DND-41 (cell line): ENCODE data around the gene SLC10A3.

Source experiments
- ATAC-seq: fragments of 200-7000 bp; cut with Tn5 transposase; 3 replicates; pipeline ENCODE4 v1.9.1; 2021; ENCODE audit warnings: low read depth; ENCODE audit not compliant: insufficient read depth
- DNase-seq: peaks from one replicate; pipeline ENCODE4 v3.0.0-alpha.2; 2020
- H2AFZ ChIP-seq: 2 replicates; pipeline ENCODE4 v1.6.0; 2012; ENCODE audit warnings: low read depth, low read length
- H3K27ac ChIP-seq: 2 replicates; pipeline ENCODE4 v1.5.1; 2012; ENCODE audit warnings: low read length, inconsistent platforms
- H3K27me3 ChIP-seq: fragments of 200-600 bp; sonication (generic); 2 replicates; pipeline ENCODE4 v1.6.0; 2012; ENCODE audit warnings: low read length, mild to moderate bottlenecking, inconsistent platforms; ENCODE audit not compliant: insufficient read depth, poor library complexity
- H3K36me3 ChIP-seq: 2 replicates; pipeline ENCODE4 v1.5.1; 2012; ENCODE audit warnings: low read length, inconsistent platforms; ENCODE audit not compliant: insufficient read depth
- H3K4me1 ChIP-seq: 2 replicates; pipeline ENCODE4 v1.5.1; 2012; ENCODE audit warnings: mild to moderate bottlenecking, low read length; ENCODE audit not compliant: insufficient read depth
- H3K4me2 ChIP-seq: 2 replicates; pipeline ENCODE4 v1.6.0; 2012; ENCODE audit warnings: mild to moderate bottlenecking, moderate library complexity, low read length, inconsistent platforms; ENCODE audit not compliant: insufficient read depth
- H3K4me3 ChIP-seq, 2 experiments: fragments of 200-600 bp in 1 of 2; shearing (Covaris generic) in 1 of 2; 2 replicates each; pipeline ENCODE4 v1.5.1; 2012 to 2016; ENCODE audit warnings: inconsistent platforms in 2 of 2, low read length in 2 of 2, mild to moderate bottlenecking in 2 of 2, low read depth in 1 of 2, moderate library complexity in 1 of 2
- H3K79me2 ChIP-seq: 2 replicates; pipeline ENCODE4 v1.6.0; 2012; ENCODE audit warnings: low read length, inconsistent platforms; ENCODE audit not compliant: insufficient read depth
- H3K9ac ChIP-seq: 2 replicates; pipeline ENCODE4 v1.6.0; 2012; ENCODE audit warnings: low read depth, mild to moderate bottlenecking, inconsistent platforms, low read length, moderate library complexity
- H3K9me3 ChIP-seq: 2 replicates; pipeline ENCODE4 v1.5.1; 2012; ENCODE audit warnings: low read length, moderate library complexity, mild to moderate bottlenecking, inconsistent platforms; ENCODE audit not compliant: insufficient read depth, severe bottlenecking
- H4K20me1 ChIP-seq: 2 replicates; pipeline ENCODE4 v1.6.0; 2012; ENCODE audit warnings: low read length; ENCODE audit not compliant: insufficient read depth
- CTCF ChIP-seq: IDR thresholded peaks from 2 replicates; pipeline ENCODE4 v1.5.1; 2012; ENCODE audit warnings: borderline replicate concordance, low read length, moderate library complexity, mild to moderate bottlenecking; ENCODE audit not compliant: poor library complexity, severe bottlenecking; ENCODE audit errors: extremely low read depth
- EZH2 ChIP-seq: IDR thresholded peaks from 3 replicates; pipeline ENCODE4 v1.6.1; 2012; ENCODE audit warnings: borderline replicate concordance, low read depth, mild to moderate bottlenecking, moderate library complexity, low read length, inconsistent platforms; ENCODE audit not compliant: severe bottlenecking

SLC10A3 gene

GRCh38 chrX:154471839-154472684, 18.4 kb downstream of the SLC10A3 start:
- TF ChIP-seq CTCF (no peak), EZH2 (no peak)
- no peak overlapping the region for H3K9ac ChIP-seq

GRCh38 chrX:154470914-154471568, 19.4 kb downstream of the SLC10A3 start:
- Histone ChIP-seq H3K79me2 (no peaks in the 10 kb centered on the region), H3K4me3 (no peak overlapping the region), H3K9me3 (no peaks in the 10 kb centered on the region), H3K4me1 (no peaks in the 10 kb centered on the region), H3K27ac (no peak overlapping the region), H3K36me3 (peaks cover 51% of the 10 kb centered on the region), H2AFZ (no peak overlapping the region), H3K9ac (no peak overlapping the region), H3K4me2 (no peak overlapping the region), H3K27me3 (no peaks in the 10 kb centered on the region), H4K20me1 (no peaks in the 10 kb centered on the region)
- DNase-seq (no peak), ATAC-seq (no peak)
- no peak for TF ChIP-seq CTCF
- TF ChIP-seq EZH2: no peak

More at GRCh38 chrX:154471839-154472684, 18.4 kb downstream of the SLC10A3 start:
- H3K27ac ChIP-seq: no peak overlapping the region
- no peak overlapping the region for H3K4me2 ChIP-seq
- H3K36me3 ChIP-seq: peaks cover 42% of the 10 kb centered on the region
- H3K27me3 ChIP-seq: no peaks in the 10 kb centered on the region
- DNase-seq (no peak), ATAC-seq (no peak)
- no peak overlapping the region for H3K4me3 ChIP-seq
- H4K20me1 ChIP-seq: no peaks in the 10 kb centered on the region
- no peak overlapping the region for H2AFZ ChIP-seq
- H3K79me2 ChIP-seq: no peaks in the 10 kb centered on the region
- H3K9me3 ChIP-seq: no peaks in the 10 kb centered on the region
- peaks cover 5% of the 10 kb centered on the region for H3K4me1 ChIP-seq

GRCh38 chrX:154470434-154470833, 20.0 kb downstream of the SLC10A3 start:
- H3K27ac ChIP-seq: no peak overlapping the region
- no peak overlapping the region for H3K9ac ChIP-seq
- H3K4me2 ChIP-seq: no peak overlapping the region
- peaks cover 57% of the 10 kb centered on the region for H3K36me3 ChIP-seq
- no peaks in the 10 kb centered on the region for H3K27me3 ChIP-seq
- H3K79me2 ChIP-seq: no peaks in the 10 kb centered on the region
- H3K4me1 ChIP-seq: no peaks in the 10 kb centered on the region
- H3K4me3 ChIP-seq: no peak overlapping the region
- no peak for TF ChIP-seq EZH2
- no peak for TF ChIP-seq CTCF
- no peak for DNase-seq
- ATAC-seq: no peak
- H4K20me1 ChIP-seq: no peaks in the 10 kb centered on the region
- no peaks in the 10 kb centered on the region for H3K9me3 ChIP-seq
- H2AFZ ChIP-seq: no peak overlapping the region
